ENCODE data around the gene PTPRD.

DNA sequence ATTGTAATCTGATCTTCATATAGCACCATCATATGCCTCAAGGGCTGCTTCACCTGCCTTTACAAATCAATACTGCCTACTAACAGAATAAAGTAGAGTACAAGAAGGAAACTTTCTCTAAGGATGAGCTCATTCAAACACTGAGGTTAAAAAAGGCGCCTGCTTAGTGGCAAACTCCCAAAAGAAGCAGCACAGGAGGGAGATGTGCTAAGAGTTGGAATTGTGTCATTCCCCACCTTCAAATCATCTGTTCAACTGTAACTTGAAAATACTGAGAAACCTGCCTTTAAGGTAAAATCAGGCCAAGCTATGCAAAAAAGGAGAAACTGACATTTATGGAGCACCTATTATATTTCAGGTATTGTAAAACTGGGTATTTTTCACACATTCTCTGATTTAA is 560.6 kb downstream of the PTPRD start:
- TF ChIP-seq EZH2 (IDR thresholded peaks at IDR 0.05; ENCODE audit: borderline replicate concordance, low read depth, low read length, poor library complexity, severe bottlenecking): no peak
- no peak for TF ChIP-seq CTCF (conservative IDR thresholded peaks at IDR 0.05; ENCODE audit: low read depth, low read length)
